NCI-H1930 (cell line): ENCODE results near the gene RNF220.

ENCODE experiments used
- DNase-seq, 2 experiments: peaks; one replicate each; lab custom pipeline; 2025; lab: John Stamatoyannopoulos, UW

The RNF220 gene

GRCh38 chr1:44523593-44524591 lies 118.8 kb downstream of the RNF220 start:
- no peak for DNase-seq

GRCh38 chr1:44524655-44525500 lies 119.8 kb downstream of the RNF220 start:
- DNase-seq = no peak

- DNase-seq = no peak
Observed at GRCh38 chr1:44526295-44527073, 121.4 kb downstream of the RNF220 start.

- DNase-seq = no peak
Observed at GRCh38 chr1:44531785-44532566, 126.9 kb downstream of the RNF220 start.

GRCh38 chr1:44532567-44532944 lies 127.5 kb downstream of the RNF220 start:
- no peak for DNase-seq

GRCh38 chr1:44534771-44535170 lies 129.7 kb downstream of the RNF220 start:
- no peak for DNase-seq

- DNase-seq = no peak
Observed at GRCh38 chr1:44536357-44537209, 131.5 kb downstream of the RNF220 start.

GRCh38 chr1:44537538-44537937 lies 132.5 kb downstream of the RNF220 start:
- DNase-seq = no peak

- DNase-seq = no peak
Observed at GRCh38 chr1:44537956-44538355, 132.9 kb downstream of the RNF220 start.

GRCh38 chr1:44539991-44540730 lies 135.1 kb downstream of the RNF220 start:
- DNase-seq = no peak

- no peak for DNase-seq
Observed at GRCh38 chr1:44542420-44543063, 137.5 kb downstream of the RNF220 start.

- no peak for DNase-seq
Observed at GRCh38 chr1:44543064-44543744, 138.1 kb downstream of the RNF220 start.

GRCh38 chr1:44543786-44544185 lies 138.7 kb downstream of the RNF220 start:
- no peak for DNase-seq

- DNase-seq = no peak
Observed at GRCh38 chr1:44544960-44545359, 139.9 kb downstream of the RNF220 start.

GRCh38 chr1:44545961-44546360 lies 140.9 kb downstream of the RNF220 start:
- no peak for DNase-seq

- DNase-seq = no peak
Observed at GRCh38 chr1:44546403-44547053, 141.5 kb downstream of the RNF220 start.

- DNase-seq = no peak
Observed at GRCh38 chr1:44547361-44547760, 142.3 kb downstream of the RNF220 start.

GRCh38 chr1:44547837-44548236 lies 142.8 kb downstream of the RNF220 start:
- DNase-seq = no peak
